22Rv1 (cell line): ENCODE measurements around the gene HFM1.
"Not testable (repeated sequence)": the region's sequence is repeated elsewhere in the genome, so short reads cannot be mapped to it uniquely, and the experiment has no call there.

ENCODE experiments used
- H3K27ac ChIP-seq: fragments of 450-650 bp; 2 replicates; pipeline ENCODE4 v1.5.1; 2017
- ZFX ChIP-seq: fragments of 450-650 bp; IDR thresholded peaks from 2 replicates; pipeline ENCODE4 v1.6.1; 2017; ENCODE audit warnings: antibody characterized with exemption, borderline replicate concordance
- TF ChIP-seq, protein P1 (sequence below): fragments of 450-650 bp; IDR thresholded peaks from 2 replicates; pipeline ENCODE4 v1.5.1; 2017; ENCODE audit warnings: mild to moderate bottlenecking

Gene HFM1

DNA sequence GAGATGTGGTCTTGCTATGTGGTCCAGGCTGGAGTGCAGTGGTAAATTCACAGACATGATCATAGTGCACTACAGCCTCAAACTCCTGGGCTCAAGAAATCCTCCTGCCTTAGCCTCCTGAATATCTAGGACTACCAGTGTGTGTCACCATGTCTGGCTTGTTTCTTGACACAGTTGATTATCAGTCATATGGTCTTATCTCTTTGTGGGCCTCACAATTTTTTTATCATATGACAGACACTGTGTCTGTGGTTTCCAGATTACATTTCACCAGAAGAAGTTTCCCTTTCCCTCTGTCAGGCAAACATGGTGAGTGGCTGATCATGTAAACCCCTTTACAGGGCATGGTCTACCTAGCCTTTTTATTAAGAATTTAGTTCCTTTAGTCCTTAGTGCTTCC, 96.1 kb downstream of the HFM1 start:
- H3K27ac ChIP-seq: no peak overlapping the region

DNA sequence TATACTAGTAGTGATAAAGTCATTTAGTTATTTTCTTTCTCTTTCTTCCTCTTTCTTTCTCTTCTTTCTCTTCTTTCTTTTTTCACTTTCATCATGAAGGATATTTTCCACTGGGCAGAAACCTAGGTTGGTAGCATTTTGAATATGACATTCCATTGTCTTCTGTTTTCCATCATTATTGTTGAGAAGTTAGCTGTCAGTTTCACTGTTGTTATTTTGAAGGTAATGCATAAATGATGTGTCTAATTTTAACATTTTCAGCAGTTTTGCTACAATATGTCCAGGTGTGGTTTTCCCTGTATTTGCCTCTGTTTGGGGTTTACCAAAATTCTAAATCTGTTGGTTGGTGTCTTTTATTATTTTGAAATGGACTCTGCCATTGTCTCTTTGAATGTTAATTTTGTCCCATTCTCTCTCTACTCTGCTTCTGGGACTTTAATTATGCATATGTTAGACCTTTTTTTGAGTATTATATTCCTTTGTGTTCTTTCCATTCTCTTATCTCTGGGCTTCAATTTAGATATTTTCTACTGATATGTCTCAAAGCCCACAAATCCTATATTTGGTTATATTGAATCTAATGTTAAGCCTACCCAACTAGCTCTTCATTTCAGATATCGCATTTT, 96.7 kb downstream of the HFM1 start:
- no peak overlapping the region for H3K27ac ChIP-seq
- TF ChIP-seq, protein P1, sequence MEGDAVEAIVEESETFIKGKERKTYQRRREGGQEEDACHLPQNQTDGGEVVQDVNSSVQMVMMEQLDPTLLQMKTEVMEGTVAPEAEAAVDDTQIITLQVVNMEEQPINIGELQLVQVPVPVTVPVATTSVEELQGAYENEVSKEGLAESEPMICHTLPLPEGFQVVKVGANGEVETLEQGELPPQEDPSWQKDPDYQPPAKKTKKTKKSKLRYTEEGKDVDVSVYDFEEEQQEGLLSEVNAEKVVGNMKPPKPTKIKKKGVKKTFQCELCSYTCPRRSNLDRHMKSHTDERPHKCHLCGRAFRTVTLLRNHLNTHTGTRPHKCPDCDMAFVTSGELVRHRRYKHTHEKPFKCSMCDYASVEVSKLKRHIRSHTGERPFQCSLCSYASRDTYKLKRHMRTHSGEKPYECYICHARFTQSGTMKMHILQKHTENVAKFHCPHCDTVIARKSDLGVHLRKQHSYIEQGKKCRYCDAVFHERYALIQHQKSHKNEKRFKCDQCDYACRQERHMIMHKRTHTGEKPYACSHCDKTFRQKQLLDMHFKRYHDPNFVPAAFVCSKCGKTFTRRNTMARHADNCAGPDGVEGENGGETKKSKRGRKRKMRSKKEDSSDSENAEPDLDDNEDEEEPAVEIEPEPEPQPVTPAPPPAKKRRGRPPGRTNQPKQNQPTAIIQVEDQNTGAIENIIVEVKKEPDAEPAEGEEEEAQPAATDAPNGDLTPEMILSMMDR: no peak
- TF ChIP-seq ZFX: no peak

More for the DNA sequence above, 96.1 kb downstream of the HFM1 start:
- TF ChIP-seq, protein P1: no peak
- no peak for TF ChIP-seq ZFX

DNA sequence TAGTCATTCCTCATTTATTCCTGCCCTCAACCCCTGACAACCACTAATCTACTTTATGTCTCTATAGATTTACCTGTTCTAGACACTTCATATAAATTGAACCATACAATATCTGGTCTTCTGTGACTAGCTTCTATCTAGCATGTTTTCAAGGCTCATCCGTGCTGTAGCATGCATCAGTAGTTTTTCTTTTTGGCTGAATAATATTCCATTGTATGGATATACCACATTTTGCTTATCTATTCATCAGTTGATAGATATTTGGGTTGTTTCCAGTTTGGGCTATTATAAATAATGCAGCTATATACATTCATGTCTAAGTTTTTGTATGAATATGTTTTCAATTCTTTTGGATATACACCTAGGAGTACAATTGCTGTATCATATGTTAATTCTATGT, 101.5 kb downstream of the HFM1 start:
- no peak overlapping the region for H3K27ac ChIP-seq

DNA sequence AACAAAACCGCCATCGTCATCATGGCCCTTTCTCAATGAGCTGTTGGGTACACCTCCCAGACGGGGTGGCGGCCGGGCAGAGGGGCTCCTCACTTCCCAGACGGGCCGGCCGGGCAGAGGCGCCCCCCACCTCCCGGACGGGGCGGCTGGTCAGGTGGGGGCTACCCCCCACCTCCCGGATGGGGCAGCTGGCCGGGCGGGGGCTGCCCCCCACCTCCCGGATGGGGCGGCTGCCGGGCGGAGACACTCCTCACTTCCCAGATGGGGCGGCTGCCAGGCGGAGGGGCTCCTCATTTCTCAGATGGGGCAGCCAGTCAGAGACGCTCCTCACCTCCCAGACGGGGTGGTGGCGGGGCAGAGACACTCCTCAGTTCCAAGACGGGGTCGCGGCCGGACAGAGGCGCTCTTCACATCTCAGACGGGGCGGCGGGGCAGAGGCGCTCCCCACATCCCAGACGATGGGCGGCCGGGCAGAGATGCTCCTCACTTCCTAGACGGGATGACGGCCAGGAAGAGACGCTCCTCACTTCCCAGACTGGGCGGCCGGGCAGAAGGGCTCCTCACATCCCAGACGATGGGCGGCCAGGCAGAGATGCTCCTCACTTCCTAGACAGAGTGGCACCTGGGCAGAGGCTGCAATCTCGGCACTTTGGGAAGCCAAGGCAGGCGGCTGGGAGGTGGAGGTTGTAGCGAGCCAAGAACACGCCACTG, 115.6 kb downstream of the HFM1 start:
- H3K27ac ChIP-seq: not testable (repeated sequence)

More for the DNA sequence above, 101.5 kb downstream of the HFM1 start:
- TF ChIP-seq ZFX: no peak
- TF ChIP-seq, protein P1: no peak

DNA sequence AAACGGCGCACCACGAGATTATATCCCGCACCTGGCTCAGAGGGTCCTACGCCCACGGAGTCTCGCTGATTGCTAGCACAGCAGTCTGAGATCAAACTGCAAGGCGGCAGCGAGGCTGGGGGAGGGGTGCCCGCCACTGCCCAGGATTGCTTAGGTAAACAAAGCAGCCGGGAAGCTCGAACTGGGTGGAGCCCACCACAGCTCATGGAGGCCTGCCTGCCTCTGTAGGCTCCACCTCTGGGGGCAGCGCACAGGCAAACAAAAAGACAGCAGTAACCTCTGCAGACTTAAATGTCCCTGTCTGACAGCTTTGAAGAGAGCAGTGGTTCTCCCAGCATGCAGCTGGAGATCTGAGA, 117.7 kb downstream of the HFM1 start:
- H3K27ac ChIP-seq: not testable (repeated sequence)

DNA sequence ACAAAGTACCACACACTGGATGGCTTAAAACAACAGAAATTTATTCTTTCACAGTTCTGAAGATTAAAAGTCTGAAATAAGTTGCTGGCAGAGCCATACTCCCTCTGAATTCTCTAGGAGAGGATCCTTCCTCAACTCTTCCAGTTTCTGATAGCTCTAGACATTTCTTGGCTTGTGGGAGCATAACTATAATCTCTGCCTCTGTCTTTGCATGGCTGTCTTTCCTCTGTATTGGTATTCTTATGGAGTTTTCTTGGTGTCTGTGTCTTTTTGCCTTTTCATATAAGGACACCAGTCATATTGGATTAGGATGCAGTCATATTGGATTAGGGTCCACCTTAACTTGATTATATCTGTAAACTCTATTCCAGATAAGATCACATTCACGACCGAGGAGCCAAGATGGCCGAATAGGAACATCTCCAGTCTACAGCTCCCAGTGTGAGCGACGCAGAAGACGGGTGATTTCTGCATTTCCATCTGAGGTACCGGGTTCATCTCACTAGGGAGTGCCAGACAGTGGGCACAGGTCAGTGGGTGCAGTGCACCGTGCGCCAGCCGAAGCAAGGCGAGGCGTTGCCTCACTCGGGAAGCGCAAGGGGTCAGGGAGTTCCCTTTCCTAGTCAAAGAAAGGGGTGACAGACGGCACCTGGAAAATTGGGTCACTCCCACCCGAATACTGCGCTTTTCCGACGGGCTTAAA, 118.2 kb downstream of the HFM1 start:
- H3K27ac ChIP-seq: not testable (repeated sequence)

DNA sequence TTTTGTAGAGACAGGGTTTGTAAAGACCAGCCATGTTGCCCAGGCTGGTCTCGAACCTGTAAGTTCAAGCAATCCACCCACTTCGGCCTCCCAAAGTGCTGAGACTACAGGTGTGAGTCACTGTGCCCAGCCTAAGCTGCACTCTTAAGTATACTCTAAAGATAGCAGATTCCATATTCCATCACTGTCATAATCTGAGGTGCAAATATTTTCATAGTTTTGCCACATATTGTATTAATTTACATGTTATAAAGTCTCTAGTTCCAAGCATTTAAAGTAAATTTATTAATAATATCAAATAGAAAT, 121.3 kb downstream of the HFM1 start:
- H3K27ac ChIP-seq: no peak overlapping the region
- TF ChIP-seq ZFX: no peak
- TF ChIP-seq, protein P1: no peak

DNA sequence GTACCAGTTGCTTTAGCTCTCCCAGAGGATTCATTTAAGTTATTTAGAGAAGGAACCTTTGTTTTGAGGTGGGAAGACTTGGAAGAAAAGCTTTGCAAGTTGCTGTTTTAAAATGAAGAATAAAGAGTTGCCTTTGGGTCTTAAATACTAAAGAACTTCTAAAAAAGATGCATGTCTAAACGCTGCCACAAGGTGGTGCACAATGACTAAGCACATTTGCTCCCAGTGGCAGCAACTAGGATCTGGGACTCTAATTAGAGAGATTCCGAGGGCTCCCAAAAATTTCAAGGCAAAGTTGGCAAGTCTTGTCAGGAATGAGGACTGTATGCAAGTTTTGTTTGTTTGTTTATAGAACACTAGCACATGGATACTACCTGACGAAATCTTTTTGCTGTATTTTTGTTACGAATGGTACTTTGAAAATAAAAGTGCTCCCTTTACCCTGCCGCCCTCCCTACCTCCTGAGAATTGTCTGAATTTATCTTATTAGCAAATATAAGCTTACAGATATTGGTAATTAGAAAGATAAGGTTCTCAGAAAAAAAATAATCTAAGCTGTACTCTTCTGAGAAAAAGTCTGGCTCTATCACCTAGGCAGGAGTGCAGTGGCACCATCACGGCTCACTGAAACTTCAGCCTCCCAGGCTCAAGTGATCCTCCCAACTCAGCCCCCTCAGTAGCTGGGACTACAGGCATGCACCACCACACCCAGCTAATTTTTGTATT, 121.8 kb downstream of the HFM1 start:
- H3K27ac ChIP-seq: no peak overlapping the region
- TF ChIP-seq ZFX: no peak
- TF ChIP-seq, protein P1: peak; percentile 89
